ENCODE measurements around the gene HAT1. TPM values are rescaled to one million over a fixed set of nuclear protein-coding genes. Genes with fewer than 3 reads are reported as not detected.
A peak's percentile ranks its signal among the peaks of the same experiment; 100 is the strongest.
"Not testable (repeated sequence)": the region's sequence is repeated elsewhere in the genome, so short reads cannot be mapped to it uniquely, and the experiment has no call there.

The HAT1 gene
- total RNA-seq, 1 donor from 2014 or later = 52.2 TPM

- no peak for DNase-seq (ENCODE audit: low read depth)
Measured at GRCh38 chr2:171972329-171972982, 50.2 kb downstream of the HAT1 start.

GRCh38 chr2:171979103-171979502 lies 56.8 kb downstream of the HAT1 start:
- no peak for DNase-seq (ENCODE audit: low read depth)

GRCh38 chr2:171983924-171984323 lies 61.7 kb downstream of the HAT1 start:
- DNase-seq (ENCODE audit: low read depth) = not testable (repeated sequence)

GRCh38 chr2:171985076-171985475 lies 62.8 kb downstream of the HAT1 start:
- DNase-seq (ENCODE audit: low read depth) = peak; percentile 7

GRCh38 chr2:171986778-171987177 lies 64.5 kb downstream of the HAT1 start:
- no peak for DNase-seq (ENCODE audit: low read depth)

- no peak for DNase-seq (ENCODE audit: low read depth)
Measured at GRCh38 chr2:171991027-171991426, 68.8 kb downstream of the HAT1 start.

GRCh38 chr2:171995586-171995985 lies 73.3 kb downstream of the HAT1 start:
- no peak for DNase-seq (ENCODE audit: low read depth)

GRCh38 chr2:171996021-171996420 lies 73.8 kb downstream of the HAT1 start:
- DNase-seq (ENCODE audit: low read depth) = no peak

- DNase-seq (ENCODE audit: low read depth) = not testable (repeated sequence)
Measured at GRCh38 chr2:171997031-171997430, 74.8 kb downstream of the HAT1 start.

- no peak for DNase-seq (ENCODE audit: low read depth)
Measured at GRCh38 chr2:171999161-171999560, 76.9 kb downstream of the HAT1 start.

- peak; percentile 94 for DNase-seq (ENCODE audit: low read depth)
Measured at GRCh38 chr2:171999604-172000469, 77.6 kb downstream of the HAT1 start, which contains the start of gene METAP1D. Gene METAP1D (plus strand): TSS chr2:171999953. CDS start chr2:171999970, 17 bp downstream.

- DNase-seq (ENCODE audit: low read depth) = peak; percentile 6
Measured at GRCh38 chr2:172000696-172001361, 78.6 kb downstream of the HAT1 start.

- no peak for DNase-seq (ENCODE audit: low read depth)
Measured at GRCh38 chr2:172007372-172007771, 85.1 kb downstream of the HAT1 start.

- DNase-seq (ENCODE audit: low read depth) = no peak
Measured at GRCh38 chr2:172009823-172010222, 87.6 kb downstream of the HAT1 start.

- DNase-seq (ENCODE audit: low read depth) = no peak
Measured at GRCh38 chr2:172011812-172012575, 89.7 kb downstream of the HAT1 start.

GRCh38 chr2:172012677-172013391 lies 90.6 kb downstream of the HAT1 start:
- no peak for DNase-seq (ENCODE audit: low read depth)

- no peak for DNase-seq (ENCODE audit: low read depth)
Measured at GRCh38 chr2:172013396-172013795, 91.1 kb downstream of the HAT1 start.

- DNase-seq (ENCODE audit: low read depth) = peak; percentile 13
Measured at GRCh38 chr2:172021074-172021931, 99.0 kb downstream of the HAT1 start.

GRCh38 chr2:172021955-172022354 lies 99.7 kb downstream of the HAT1 start:
- peak; percentile 92 for DNase-seq (ENCODE audit: low read depth)

Data from myocyte (in vitro differentiated cells).